Jurkat, Clone E6-1 (cell line): ENCODE measurements around the gene PSMB3.

Experiments used
- DNase-seq: peaks from one replicate; pipeline ENCODE4 v3.0.0-alpha.2; 2011; ENCODE audit warnings: low read depth, low spot score
- H3K4me3 ChIP-seq: 2 replicates; pipeline ENCODE4 v1.5.1; 2011; ENCODE audit warnings: mild to moderate bottlenecking, low read length, control low read depth, moderate library complexity

The PSMB3 gene

DNA sequence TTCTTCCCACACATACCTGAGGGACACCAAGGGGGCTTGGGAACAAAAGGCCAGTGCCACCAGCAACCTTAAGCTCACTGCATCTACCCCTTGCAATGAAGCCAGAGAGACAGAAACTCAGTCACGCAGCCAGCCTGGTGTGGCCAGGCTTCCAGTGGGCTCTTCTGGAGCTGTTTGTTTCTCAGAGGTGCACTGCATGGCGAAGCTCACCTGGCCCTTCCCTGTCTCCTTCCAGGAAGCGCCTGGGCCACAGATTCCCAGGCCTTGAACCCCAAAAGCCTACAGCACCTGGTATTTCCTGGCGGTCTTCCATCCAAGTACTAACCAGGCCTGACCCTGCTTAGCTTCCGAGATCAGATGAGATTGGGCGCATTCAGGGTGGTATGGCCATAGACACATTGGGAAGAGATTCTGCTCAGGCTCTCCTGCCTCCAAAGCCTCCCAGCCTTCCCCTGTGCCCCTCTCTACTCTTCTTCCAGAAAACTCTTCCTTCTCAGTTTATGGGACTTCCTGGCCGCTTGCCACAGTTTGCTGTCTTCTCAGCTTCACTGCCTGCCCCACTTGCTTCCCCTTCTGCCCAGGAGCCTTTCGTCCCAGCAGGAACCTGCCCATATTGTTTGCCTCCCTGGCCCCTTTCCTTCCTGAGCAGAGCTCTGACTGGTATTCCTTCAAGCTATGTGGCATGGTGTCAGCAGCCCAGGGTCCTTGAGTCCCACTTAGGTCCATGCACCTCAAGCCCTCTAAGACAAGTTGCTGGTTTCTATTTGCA, 20.8 kb upstream of the PSMB3 start:
- H3K4me3 ChIP-seq: peak overlapping the region; percentile 94
- no peak for DNase-seq

DNA sequence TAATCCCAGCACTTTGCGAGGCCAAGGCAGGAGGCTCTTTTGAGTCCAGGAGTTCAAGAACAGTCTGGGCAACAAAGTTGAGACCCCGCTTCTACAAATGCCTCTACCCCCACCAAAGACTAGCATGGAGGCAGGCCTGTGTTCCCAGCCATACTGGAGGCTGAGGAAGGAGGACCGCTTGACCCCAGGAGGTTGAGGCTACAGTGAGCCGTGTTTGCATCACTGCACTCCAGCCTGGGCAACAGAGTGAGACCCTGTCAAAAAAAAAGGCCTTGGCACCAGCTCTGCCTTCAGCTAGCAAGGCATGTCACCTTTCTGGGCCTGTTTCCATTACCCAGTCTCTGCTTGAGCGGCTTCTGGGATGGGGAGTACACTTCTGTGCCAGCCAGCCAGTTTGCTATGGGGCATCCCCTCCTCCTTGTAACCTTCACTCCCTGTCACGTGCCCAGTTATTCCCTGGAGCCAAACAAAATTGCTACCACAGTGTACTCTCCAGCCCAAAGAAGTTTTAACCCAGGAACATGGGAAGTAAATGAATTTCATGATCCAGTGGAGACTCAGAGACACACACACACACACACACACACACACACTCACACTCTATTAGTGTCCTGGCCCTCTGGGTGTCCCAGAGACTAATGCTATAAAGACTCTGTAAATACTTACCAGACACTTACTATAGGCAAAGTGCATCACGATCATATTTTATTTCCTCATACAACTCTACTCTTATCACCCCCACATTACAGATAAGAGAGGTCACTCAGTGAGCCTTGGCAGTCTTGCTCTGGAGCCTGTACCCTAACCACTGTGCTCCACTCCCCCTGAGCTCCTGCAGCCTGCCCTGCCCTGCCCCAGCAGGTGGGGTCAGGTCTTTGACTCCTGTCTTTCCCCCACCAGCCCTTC, 19.9 kb upstream of the PSMB3 start:
- no peak for DNase-seq
- H3K4me3 ChIP-seq: no peak overlapping the region

DNA sequence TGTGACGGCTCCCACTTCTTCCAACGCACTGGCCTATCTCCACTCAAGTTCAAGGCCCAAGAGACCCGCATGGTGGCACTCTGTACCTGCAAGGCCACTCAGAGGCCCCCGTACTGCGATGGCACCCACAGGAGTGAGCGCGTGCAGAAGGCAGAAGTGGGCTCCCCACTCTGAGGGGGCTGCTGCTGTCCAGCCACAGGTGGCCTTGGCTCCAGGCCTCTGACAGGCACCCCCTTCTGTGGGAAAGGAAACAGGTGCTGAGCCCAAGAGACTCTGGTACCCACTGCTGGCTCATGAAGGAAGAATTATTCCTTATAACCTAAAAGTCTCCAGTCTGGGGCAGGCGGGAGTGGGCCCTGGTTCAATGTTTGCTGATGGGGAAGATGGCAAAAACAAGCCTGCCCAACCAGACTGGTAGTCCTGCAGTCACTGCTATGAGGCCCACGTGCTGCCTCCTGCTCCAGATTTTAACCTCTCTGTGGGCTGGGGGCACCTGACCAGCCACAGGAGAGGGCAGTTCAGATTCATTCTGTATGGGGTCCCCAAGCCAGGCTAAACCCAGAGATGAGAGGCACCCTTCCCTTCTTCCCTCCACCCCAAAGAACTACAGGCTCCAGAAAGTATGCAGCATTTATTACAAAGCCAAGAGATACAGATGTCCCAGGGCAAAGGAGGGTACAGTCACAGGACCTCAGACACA, 19.1 kb upstream of the PSMB3 start:
- no peak overlapping the region for H3K4me3 ChIP-seq
- no peak for DNase-seq

DNA sequence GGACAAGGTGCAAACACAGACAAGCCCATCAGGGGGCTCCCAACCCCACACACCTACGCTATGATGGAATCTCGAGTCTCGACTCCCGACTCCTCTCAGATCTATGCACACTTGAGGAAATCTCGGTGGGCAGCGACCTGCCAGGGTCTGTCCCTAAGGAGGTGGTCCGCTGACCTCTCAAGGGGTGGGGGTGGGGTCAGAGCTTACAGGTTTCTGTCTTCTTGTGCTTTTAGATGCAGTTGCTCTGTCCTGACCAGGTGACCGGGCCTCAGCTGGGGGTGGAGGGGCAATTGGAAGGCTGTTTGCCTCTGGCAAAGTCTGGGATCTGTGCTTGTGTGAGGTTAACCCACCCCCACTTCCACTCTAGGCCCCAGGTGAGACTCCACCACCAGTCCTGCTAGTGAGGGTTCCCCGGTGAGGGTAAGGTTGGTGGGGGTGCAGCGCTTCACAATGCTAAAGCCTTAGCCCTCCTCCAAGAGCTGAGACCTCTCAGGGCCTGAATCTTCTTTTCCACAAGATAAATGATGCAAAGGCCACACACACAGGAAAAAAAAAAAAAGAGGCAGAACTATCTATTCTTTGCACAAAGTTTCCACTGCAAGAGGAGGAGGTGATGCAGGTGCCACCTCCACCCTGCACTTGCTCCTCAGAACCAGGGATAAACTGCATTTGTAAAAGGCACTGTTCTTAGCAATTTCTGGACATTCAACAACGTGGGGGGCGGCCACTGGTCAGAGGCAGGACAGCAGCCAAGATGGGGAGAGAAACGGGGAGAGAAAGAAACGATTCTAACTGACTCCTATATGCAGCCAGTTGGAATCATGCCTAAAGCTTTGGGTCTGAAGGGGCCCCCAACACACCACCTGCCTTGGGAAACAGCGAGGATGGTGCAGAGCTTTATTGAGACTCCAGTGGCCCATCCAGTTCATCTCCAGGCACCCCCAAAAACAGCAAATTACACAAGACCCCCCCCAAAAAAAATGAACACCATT, 18.3 kb upstream of the PSMB3 start:
- DNase-seq: no peak
- H3K4me3 ChIP-seq: no peak overlapping the region

DNA sequence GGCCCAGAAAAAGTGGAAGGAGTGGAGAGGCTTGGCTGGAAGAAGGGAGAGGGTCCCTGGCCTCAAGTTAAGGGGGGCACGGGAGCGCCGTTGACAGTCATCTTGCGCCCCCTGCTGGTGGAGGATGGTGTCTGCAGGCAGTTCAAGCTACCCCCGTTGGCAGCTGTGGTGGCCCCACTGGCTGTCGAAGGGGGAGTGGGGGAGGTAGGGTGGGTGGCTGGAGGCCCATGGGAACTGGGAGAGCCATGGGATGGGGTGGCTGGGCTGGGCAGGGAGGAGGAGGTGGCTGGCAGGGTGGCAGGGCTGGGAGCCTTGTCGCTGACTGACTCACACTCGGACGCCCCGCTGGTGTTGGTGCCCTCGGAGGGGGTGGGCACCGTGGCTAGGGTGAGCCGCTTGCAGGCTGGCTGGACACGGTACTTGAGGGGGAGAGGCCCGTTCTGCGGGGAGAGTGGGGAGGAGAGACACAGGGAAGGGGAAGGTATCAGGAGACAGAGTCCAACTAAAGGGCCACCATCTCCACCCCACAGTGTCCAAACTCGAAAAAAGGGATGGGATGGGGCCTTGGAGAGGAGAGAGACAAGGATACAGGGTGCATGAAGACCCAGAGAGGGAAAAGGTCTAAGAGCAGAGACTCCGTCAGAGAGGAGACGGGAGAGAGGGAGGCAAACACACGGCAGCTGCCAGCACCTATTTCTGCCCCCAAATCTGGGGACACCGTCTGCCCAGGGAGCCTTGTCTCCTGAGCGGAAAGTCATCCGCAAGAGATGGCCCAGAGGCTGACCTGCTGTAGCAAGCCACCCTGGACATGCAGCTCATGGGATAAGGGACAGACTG, 17.2 kb upstream of the PSMB3 start:
- H3K4me3 ChIP-seq: no peak overlapping the region
- no peak for DNase-seq

DNA sequence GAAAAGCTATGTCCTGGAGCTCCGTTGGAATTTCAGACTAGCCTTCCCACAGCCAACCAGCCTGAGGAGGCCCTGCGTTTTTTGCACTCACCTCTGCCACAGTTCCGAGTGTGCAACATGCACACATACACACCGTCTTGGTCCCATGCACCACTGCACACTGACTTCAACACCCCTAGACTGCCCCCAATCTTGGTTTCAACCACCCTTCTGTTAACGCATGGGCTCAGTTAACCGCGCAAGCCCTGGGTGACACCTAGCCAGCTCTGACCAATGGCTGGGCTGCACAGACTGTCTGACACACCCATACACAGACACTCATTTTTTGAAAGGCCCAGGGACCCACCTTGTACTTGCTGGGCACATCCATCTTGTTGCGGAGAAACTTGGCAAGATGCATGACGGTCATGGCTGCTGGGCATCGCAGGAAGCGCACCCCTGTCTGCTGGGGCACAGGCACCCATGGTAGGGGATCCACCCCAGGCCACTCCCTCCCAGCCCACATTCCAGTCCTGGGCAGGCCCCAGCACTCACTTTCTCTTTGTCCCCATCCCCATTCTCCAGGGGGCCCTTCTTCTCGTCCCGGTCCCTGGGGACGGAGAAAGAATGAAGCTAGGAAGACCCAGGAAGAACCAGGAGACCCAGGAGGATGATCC, 14.4 kb upstream of the PSMB3 start:
- no peak for DNase-seq
- no peak overlapping the region for H3K4me3 ChIP-seq

DNA sequence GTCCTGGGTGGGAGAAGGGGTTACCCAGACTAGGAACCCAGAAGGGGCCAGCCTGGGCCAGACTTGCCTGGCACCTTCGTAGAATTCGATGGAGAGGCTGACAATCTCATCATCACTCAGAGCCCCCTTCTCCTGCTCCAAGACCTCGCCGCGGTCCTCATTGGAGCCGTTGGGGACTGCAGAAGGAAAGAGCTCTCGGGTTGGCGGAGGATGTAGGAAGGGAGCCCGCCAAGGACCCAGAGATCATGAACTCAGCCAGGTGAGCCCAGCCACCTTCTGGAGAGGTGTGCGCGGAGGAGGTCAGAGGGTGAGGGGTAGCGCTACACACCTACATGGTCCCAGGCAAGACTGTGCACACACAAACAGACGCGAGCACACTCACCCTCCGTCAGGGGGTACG, 13.9 kb upstream of the PSMB3 start:
- no peak overlapping the region for H3K4me3 ChIP-seq
- no peak for DNase-seq

DNA sequence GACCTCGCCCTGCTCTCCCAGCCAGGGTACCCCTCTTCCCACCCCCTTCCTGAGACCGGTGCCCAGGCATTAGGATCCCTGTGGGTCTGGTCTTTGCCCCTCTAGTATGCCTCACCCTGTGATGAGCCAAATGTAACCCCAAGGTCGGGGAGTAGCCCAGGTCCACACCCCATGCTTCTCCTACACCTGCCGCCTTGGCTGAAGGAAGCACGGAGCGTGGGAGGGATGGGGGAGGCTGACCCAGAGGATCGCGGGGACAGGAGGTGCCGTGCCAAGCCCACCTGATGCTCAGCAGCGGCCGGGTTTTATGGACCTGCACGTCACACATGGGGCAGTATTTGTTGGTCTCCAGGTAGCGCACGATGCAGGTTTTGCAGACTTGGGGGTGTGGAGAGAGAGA, 13.2 kb upstream of the PSMB3 start:
- no peak overlapping the region for H3K4me3 ChIP-seq
- no peak for DNase-seq

DNA sequence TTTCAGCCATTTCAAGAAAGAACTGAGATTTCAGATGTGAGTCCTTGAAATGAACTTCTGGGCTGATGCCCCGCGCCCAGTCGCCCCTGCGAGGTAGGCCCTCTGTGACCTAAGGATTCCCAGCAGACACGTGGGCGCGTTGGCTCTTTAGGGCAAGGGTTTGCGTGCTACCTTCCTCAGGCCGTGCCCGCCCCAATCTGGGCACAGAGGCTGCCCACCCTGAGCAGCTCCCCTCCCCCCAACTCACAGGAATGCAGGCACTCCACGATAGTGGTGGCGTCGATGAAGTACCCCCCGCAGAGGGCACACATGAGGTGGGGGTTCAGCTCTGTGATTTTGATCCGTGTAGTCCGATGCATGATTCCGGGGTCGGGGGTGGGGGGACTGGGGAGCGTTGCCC, 12.5 kb upstream of the PSMB3 start:
- H3K4me3 ChIP-seq: no peak overlapping the region
- DNase-seq: no peak

DNA sequence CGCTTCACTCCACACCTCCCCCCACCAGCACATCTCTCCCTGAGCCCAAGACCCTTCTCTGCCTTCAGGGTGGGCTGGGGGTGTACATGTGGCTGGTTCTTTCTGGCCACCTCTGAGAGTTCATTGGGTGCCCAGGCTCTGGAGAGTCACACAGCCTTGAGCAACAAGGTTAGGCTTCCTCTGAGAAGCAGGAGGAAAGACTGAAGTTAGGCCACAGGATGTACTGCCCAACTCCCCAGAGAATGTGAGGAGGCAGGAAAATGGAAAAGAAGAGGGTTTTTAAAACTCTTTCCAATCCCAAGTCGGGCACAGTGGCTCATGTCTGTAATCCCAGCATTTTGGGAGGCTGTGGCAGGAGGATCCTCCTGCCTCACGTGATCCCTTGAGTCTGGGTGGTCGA, 11.7 kb upstream of the PSMB3 start:
- no peak overlapping the region for H3K4me3 ChIP-seq
- no peak for DNase-seq

DNA sequence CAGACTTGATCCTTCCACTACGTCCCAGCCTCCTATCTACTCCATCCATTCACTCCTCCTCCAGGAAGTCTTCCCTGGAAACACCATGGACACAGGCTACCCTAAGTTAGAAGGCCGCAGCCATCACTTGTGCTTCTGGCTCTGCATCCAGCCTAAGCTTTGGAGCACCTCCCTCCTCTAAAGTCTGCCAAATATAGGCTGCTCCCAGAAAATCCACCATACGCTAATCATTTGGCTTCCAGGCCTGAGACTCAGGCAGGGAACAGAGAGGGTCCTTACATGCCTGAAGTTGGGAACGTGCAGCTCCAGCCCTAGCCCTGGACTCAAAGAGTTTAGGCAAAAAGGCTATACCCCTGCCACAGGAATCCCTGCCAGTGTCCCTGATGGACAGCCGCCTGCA, 11.1 kb upstream of the PSMB3 start:
- no peak overlapping the region for H3K4me3 ChIP-seq
- DNase-seq: no peak

DNA sequence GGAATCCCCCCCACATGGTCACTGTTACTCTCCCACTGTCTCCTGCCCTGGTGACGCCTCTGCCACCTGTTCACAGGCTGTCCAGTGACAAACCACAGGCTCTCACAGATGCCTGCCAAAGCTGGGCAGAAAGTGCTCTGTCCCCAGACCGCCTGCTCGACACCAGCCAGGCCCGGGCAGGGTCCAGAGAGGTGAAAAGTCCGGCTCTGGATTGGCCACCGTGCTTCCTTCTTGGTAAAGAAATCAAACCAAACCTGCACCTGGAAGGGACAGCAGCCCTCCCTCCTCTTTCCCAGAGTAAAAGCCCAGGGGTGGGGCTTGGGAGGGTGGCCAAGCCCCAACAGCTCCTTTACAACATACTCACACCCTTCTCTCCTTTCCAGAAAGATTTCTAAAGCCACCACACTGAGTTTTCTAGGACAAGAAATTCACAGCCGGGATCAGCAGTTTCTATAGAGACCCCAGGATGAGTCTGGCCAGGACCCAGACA, 10.6 kb upstream of the PSMB3 start:
- no peak overlapping the region for H3K4me3 ChIP-seq
- no peak for DNase-seq

DNA sequence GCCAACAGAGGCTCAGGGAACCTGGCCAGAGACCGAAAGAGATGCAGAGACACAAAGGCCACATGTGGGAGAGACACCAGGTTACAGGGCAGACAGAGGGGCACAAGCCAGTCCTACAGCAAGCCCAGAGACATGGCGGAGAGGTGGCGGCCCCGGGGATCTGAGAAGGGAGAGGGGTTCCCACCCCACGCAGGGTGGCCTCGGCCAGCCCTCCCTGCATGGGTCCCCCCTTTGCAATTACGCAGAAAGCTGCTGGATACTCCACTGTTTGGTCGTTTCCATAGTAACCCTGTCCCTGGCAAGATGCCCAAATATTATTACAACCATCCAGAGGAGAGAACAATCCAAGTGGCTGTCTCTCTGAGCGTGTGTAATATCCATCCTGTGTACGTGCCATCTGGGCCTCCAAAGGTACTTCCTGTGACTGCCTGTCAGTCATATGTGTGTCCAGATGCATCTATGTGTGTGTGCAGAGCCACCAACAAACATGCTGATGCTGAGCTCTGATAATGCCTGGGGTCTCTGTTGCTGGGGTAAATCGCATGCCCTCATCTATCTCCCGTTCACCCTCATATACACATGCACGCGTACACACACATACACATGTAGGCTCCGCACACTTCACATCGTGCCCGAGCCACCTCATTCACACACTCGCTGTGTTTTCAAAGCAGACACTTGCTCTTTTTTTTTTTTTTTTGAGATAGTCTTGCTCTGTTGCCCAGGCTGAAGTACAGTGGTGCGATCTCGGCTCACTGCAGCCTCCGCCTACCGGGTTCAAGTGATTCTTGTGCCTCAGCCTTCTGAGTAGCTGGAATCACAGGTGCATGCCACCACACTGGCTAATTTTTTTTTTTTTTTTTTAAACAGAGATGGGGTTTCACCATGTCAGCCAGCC, 9.9 kb upstream of the PSMB3 start:
- DNase-seq: no peak
- no peak overlapping the region for H3K4me3 ChIP-seq

DNA sequence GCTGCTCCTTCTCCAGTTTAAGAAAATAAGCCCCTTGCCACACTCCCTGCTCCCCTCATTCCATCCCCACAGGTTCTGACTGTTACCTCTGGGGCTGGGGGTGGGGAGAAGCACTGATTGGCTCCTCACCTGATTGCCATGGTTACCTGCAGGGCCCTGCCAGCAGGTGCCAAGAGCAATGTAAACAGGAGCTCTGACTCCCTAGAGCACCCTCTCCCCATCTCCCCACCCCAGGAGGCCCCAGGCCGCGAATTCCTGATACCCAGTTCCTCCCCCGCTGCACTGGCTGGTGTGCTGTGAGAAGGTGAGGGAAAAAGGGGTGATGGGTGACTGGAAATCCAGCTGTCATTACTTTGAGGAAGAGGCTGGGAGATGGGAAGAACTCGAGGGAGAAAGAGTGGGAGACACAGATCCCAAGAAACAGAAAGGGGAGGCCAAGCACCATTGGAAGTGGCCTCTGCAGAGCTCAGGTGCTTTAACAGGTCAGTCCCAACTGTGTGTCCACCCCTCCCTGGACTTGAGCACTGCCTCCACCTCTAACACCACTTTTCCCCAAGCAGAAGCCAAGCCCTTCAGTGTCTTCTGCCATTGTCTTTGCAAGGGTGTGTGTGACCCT, 8.9 kb upstream of the PSMB3 start:
- H3K4me3 ChIP-seq: no peak overlapping the region

DNA sequence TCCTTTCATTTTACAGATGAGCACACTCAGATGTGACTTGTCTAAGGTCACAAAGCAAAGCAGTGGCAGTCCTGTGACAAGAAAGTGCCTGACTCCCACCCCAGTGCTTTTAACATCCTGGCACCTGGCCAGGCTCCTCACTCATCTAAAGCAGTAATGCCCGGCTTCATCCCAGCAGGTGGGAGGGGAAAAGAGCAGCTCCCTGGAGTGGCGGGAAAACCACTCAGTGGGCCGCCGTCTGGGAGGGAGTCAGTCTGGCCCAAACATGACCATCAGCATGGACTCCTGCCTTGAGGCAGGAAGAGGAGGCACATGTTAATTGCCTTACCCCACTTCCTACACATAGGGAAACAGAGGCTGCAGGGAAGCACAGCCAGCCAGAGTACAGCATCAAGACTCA, 7.0 kb upstream of the PSMB3 start:
- H3K4me3 ChIP-seq: no peak overlapping the region
- no peak for DNase-seq

More for the DNA sequence above, 8.9 kb upstream of the PSMB3 start:
- no peak for DNase-seq
